C1 segment of cervical spinal cord (tissue), 14 donors: Measurements from ENCODE around the gene NUBPL.
"Not testable (repeated sequence)": the region's sequence is repeated elsewhere in the genome, so short reads cannot be mapped to it uniquely, and the experiment has no call there.

ENCODE experiments used
- DNase-seq, 14 donors: peaks; one replicate each; lab custom pipeline; 2025; lab: John Stamatoyannopoulos, UW

Gene NUBPL

DNA sequence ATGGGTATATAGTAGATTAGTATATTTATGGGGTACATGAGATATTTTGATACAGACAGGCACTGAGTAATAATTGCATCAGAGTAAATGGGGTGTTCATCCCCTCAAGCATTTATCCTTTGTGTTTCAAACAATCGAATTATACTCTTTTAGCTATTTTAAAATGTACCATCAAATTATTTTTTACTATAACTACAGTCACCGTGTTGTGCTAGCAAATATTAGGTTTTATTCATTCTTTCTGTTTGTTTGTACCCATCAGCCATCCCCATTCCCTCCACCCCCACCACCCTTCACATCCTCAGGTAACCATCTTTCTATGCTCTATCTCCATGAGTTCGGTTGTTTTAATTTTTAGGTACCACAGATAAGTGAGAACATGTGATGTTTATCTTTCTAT, 115.8 kb downstream of the NUBPL start:
- DNase-seq = no peak

DNA sequence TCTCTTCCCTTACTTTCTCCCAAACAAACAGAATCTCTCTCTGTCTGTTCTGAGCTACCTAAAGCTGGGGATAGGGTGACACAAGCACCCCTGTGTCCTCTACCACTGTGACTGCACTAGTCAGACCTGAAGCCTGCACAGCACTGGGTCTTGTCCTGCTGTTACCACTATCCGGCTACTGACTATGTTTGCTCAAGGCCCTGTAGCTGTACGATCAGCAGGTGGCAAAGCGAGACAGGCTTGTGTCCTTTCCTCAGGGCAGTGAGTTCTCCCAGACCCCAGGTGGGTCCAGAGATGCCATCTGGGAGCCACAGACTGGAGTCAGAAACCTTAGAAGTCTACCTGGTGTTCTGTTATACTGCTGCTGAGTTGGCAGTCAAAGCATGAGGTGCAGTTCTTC, 116.4 kb downstream of the NUBPL start:
- no peak for DNase-seq

DNA sequence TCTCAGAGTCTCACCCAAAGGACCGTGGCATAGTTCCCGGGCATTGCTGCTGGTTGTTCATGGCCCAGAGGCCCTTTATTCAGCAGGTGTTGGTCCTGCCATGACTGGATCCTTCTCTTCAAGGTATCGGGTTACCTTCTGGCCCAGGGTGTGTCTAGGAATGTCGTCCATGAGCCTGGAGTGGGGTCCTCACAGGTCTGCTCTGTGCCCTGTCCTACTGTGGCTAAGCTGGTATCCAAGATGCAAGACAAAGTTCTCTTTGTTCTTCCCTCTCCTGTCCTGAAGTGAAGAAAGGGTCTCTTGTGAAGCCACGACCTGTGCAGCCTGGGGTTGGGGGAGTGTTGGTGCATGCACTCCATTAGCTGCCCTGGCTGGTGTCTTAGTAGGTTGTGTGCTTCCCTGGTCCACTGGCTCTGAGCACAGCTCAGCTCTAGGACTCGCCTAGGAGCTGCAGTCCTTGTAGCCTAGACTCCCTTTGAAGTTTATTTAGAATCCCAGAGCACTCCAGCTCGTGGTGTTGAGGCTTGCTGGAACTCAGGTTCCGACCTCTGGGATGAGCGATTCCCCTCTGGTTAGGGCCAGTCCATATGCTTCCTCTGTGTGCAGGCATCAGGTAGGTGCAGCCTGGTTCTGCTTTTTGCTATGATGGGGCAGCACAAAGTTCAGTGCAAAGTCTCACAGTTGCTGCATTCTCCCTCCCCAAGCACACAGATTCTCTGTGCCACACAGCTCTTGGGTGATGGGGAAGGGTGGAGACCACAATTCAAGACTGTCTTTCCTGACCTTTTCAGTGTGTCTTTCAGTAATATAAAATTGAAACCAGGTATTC, 117.4 kb downstream of the NUBPL start:
- DNase-seq = no peak

GRCh38 chr14:31682768-31683167, 121.6 kb downstream of the NUBPL start:
- DNase-seq = no peak

DNA sequence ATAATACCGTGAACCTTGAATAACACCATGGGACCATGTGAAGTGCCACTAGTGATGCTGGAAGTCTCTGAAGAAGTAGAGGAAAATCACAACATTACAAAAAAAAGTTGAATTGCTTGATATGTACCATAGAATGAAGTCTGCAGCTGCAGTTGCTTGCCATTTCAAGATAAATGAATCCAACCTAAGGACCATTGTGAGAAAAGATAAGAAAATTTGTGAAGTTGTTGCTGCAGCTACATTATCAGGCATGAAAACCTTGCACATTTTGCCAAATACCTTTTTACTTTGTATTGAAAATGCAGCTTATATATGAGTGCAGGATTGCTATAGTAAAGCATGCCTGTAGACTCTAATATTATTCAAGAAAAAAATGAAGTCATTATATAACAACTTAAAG, 126.5 kb downstream of the NUBPL start:
- DNase-seq = no peak

GRCh38 chr14:31690056-31690455, 128.9 kb downstream of the NUBPL start:
- no peak for DNase-seq

DNA sequence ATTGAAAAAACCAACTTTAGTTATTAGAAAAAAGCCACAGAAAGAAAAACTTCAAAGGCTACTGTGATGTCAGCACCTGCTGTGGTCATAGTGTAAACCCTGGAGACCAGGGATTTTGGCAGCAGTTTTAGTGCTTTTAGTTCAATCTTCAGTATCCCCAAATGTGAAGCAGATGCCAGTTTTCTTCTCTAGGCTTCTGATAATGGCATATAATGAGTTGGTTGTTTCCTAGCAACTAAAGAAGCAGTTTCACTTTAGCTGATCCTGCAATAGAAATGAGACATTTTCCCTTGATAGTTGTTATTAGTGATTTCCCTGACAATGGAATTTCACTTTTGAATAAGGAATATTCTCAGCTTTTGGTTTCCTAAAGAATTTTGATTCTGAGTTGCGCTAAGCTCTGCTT, 131.2 kb downstream of the NUBPL start:
- DNase-seq = no peak

GRCh38 chr14:31696378-31696777, 135.2 kb downstream of the NUBPL start:
- DNase-seq = no peak

GRCh38 chr14:31699809-31700208, 138.6 kb downstream of the NUBPL start:
- no peak for DNase-seq

DNA sequence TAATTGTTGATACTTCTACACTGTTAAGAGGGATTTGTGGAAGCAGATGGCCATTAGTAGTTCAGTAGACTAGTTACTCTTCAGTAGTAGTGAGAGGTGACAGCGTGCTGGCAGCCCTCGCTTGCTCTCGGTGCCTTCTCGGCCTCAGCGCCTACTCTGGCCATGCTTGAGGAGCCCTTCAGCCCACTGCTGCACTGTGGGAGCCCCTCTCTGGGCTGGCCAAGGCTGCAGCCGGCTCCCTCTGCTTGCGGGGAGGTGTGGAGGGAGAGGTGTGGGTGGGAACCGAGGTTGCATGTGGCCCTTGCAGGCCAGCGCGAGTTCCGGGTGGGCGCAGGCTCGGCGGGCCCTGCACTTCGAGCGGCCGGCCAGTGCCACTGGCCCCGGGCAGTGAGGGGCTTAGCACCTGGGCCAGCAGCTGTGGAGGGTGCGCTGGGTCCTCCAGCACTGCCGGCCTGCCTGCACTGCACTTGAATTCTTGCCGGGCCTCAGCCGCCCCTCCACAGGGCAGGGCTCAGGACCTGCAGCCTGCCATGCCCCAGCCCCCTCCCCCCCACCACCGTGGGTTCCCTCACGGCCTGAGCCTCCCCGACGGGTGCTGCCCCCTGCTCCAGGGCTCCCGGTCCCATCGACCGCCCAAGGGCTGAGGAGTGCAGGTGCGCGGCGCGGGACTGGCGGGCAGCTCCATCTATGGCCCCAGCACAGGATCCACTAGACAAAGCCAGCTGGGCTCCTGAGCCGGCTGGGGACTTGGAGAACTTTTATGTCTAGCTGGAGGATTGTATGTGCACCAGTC, 139.3 kb downstream of the NUBPL start:
- DNase-seq = no peak

DNA sequence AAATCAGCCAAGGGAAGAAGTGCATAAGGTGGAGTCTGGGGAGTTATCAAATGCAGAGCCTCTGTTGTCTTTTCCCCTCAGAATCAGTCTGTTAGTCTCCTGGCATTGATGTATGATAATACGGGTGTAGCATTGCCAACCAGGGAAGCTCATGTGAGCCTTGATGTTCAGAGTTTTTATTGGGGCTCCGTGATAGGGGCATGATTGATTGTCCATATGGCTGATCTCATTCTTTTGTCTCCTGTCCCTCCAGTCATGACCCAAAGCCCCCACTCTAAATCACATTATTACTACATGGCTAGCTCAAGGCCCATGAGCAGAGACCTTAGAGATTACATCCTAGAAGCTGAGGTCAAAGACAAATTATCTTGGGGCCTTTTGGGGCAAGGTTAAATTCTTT, 140.9 kb downstream of the NUBPL start:
- no peak for DNase-seq

- no peak for DNase-seq
Measured at GRCh38 chr14:31703056-31703455, 141.9 kb downstream of the NUBPL start.

DNA sequence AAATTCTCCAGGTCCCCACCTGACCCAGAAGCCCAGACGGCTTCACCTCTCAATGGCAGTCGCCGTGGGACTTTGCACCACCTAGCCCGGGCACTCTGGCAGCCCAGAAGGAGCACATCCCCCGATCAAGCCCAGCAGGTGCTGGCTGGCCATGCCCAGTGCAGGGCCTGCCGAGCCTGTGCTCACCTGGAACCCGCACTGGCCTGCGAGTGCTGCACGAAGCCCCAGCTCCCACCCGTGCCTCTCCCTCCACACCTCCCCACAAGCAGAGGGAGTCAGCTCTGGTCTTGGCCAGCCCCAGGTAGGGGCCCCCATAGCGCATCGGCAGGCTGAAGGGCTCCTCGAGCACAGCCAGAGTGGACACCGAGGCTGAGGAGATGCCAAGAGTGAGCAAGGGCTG, 144.5 kb downstream of the NUBPL start:
- peak in 1 of 14 donors; percentile 1 for DNase-seq

- DNase-seq = not testable (repeated sequence)
Measured at GRCh38 chr14:31708661-31709060, 147.5 kb downstream of the NUBPL start.

DNA sequence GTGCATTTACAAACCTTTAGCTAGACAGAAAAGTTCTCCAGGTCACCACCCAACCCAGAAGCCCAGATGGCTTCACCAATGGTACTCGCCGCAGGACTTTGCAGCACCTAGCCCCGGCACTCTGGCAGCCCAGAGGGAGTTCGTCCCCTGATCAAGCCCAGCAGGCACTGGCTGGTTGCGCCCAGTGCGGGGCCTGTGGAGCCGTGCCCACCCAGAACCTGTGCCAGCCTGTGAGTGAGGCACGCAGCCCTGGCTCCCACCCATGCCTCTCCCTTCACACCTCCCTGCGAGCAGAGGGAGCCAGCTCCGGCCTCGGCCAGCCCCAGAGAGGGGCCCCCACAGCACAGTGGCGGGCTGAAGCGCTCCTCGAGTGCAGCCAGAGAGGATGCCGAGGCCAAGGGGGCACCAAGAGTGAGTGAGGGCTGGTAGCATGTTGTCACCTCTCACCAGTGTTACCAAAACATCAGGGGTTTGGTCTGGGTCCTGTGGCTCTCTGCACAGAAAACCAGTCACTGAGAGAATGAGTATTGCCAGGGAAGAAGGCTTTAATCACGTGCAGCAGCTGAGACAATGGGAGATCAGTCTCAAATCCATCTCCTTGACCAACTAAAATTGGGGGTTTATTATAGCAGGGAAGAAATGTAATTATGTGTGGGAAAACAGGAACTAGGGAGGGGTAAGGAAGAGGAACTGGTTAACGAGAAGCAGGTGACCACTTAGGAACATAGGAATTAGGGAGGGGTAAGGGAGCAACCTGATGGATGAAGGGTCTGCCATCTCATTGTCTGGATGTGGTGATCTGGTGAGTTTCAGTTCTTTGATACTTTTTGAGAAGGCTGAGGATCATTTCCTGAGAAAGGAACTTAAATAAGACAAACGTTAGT, 151.3 kb downstream of the NUBPL start:
- DNase-seq = no peak

- no peak for DNase-seq
Measured at GRCh38 chr14:31716208-31716607, 155.0 kb downstream of the NUBPL start.

GRCh38 chr14:31717294-31718085, 156.3 kb downstream of the NUBPL start:
- DNase-seq = no peak

DNA sequence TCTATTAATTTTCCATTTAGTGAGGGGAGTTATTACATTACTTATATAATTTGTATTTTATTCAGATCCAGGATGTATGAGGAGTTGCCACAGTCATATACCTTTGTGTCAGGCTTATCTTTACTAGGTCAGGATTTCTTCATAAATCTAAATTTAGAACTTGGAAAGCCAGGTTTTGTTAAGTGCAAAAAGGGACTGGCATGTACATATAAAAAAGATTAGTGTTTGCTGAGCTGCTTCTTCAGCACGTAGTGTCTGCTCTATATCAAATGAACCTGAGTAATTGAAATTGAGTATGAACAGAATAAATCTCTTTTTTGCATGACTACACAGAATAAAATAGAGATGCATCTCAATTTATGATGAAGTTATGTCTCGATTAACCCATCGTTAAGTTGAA, 157.4 kb downstream of the NUBPL start:
- DNase-seq = no peak

DNA sequence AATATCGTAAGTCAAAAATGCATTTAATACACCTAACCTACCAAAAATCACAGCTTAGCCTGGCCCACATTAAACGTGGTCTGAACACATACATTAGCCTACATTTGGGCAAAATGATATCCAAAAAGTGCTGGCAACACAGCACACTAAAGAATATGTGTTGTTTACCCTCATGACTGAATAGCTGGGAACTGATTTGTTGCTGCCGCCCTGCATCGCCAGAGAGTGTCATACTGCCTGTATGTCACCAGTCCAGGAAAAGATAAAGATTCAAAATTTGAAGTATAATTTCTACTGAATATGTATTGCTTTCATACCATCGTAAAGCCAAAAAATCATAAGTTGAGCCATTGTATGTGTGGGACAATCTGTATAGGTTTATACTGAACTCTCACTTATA, 157.8 kb downstream of the NUBPL start:
- DNase-seq = no peak

DNA sequence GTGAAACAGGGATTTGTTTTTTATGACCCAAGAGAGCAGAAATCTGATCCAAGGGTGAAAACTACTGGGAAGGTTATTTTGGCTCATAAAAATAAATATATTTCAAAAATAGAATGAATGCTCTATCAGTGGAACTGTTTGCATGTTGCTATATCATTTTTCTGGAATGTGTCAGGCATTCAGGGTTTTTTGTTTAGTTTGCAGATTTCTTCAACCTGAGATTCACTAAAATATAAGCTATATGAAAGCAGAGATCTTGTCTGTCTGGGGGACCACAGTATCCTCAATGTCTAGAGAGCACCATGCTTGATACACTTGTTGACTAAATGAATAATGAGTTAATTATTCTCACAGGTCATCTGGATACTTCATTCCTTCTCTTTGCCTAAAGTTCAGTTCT, 165.1 kb downstream of the NUBPL start:
- no peak for DNase-seq

DNA sequence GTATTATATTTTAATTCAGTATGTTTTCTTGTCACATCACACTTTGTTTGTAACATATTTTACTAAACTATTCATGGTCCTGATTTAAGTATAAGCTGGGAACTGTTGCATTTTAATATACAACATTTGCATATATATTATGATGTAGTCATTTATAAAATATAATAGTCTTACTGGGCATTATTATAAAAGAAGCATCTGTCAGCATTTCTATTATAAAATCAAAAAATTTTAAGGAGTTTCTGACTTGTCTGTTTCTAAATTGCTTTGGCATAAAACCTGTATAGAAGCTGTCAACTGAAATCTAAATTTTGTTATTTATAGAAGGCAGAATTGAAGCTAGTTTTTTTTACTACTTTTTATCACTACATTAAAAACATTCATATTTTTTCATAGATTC, 166.6 kb downstream of the NUBPL start:
- DNase-seq = no peak
